CD4-positive, alpha-beta memory T cell (primary cell): Measurements from ENCODE around the gene MIPEP. TPM values are rescaled to one million over a fixed set of nuclear protein-coding genes. Genes with fewer than 3 reads are reported as not detected.

Experiments used
- CTCF ChIA-PET: fragments of 350-600 bp; sonication (Branson Sonifier 250); formaldehyde crosslinking; loops from one replicate; lab custom pipeline; 2021; ENCODE audit warnings: inconsistent platforms; ENCODE audit not compliant: partially characterized antibody; lab: Charles Lee
- POLR2A ChIA-PET: fragments of 350-600 bp; sonication (Branson Sonifier 250); formaldehyde crosslinking; loops from one replicate; lab custom pipeline; 2021; ENCODE audit not compliant: partially characterized antibody; lab: Charles Lee
- DNase-seq, 5 donors: peaks; one replicate each; pipeline versions ENCODE4 v3.0.0 to v3.0.0-alpha.2; 2020 to 2022; ENCODE audit warnings: mixed read lengths in 1 of 5
- H3K27ac ChIP-seq: one replicate; pipeline ENCODE4 v1.7.0; 2013; ENCODE audit warnings: low read depth, low read length
- H3K27me3 ChIP-seq: 2 replicates; pipeline ENCODE4 v1.7.0; 2013; ENCODE audit warnings: mild to moderate bottlenecking, low read length, moderate library complexity; ENCODE audit not compliant: insufficient read depth
- H3K36me3 ChIP-seq: 2 replicates; pipeline ENCODE4 v1.7.0; 2013; ENCODE audit warnings: mild to moderate bottlenecking, low read length, moderate library complexity; ENCODE audit not compliant: insufficient read depth
- H3K4me1 ChIP-seq: 2 replicates; pipeline ENCODE4 v1.7.0; 2013; ENCODE audit warnings: mild to moderate bottlenecking, low read length, moderate library complexity; ENCODE audit not compliant: insufficient read depth
- H3K4me3 ChIP-seq, 2 donors: one replicate each; pipeline ENCODE4 v1.7.0; 2013; ENCODE audit warnings: low read length in 2 of 2, mild to moderate bottlenecking in 1 of 2
- H3K9me3 ChIP-seq, 2 donors: one replicate each; pipeline ENCODE4 v1.7.0; 2013; ENCODE audit warnings: low read length in 2 of 2, control low read depth in 1 of 2; ENCODE audit not compliant: control insufficient read depth in 1 of 2
- H3K27ac Mint-ChIP-seq, 7 donors: one replicate each; pipeline ENCODE4 v1.8.0; 2020 to 2021; ENCODE audit warnings: mixed read lengths in 7 of 7, mild to moderate bottlenecking in 6 of 7, inconsistent platforms in 3 of 7, moderate library complexity in 3 of 7
- H3K27me3 Mint-ChIP-seq, 2 donors: one replicate each; pipeline ENCODE4 v1.8.0; 2020 to 2021; ENCODE audit warnings: mixed read lengths in 2 of 2
- H3K36me3 Mint-ChIP-seq, 2 donors: one replicate each; pipeline ENCODE4 v1.8.0; 2020 to 2021; ENCODE audit warnings: mixed read lengths in 2 of 2, inconsistent platforms in 1 of 2, mild to moderate bottlenecking in 1 of 2
- H3K4me1 Mint-ChIP-seq, 4 donors: one replicate each; pipeline ENCODE4 v1.8.0; 2020 to 2021; ENCODE audit warnings: mixed read lengths in 4 of 4, mild to moderate bottlenecking in 1 of 4
- H3K4me3 Mint-ChIP-seq, 8 donors: one replicate each; pipeline ENCODE4 v1.8.0; 2020 to 2021; ENCODE audit warnings: mixed read lengths in 8 of 8, mild to moderate bottlenecking in 7 of 8, moderate library complexity in 6 of 8, inconsistent platforms in 3 of 8
- H3K9me3 Mint-ChIP-seq, 8 donors: one replicate each; pipeline ENCODE4 v1.8.0; 2020 to 2021; ENCODE audit warnings: mixed read lengths in 8 of 8, mild to moderate bottlenecking in 5 of 8, inconsistent platforms in 3 of 8, moderate library complexity in 1 of 8
- intact Hi-C: fragments of 100-400 bp; cut with micrococcal nuclease; formaldehyde crosslinking; loops from one replicate; pipeline ENCODE4 v1.15.1; 2023
- polyA plus RNA-seq, 2 donors: library from polyadenylated mRNA; unstranded; fragments of 300-500 nt; fragmentation: Illumina TruSeq; gene quantifications; one replicate each; pipeline ENCODE4 v1.2.3, GENCODE V29; 2021
- total RNA-seq, 2 experiments: library from RNA; stranded (reverse); gene quantifications; one replicate each; pipeline ENCODE4 v1.2.3, GENCODE V29; 2021

The MIPEP gene
- total and polyA plus RNA-seq, 4 experiments from 2014 or later = 8.8 to 16.4 (median 12.2) TPM

- intact Hi-C loops = no loop called here
- ChIA-PET POLR2A (no interaction called here), CTCF (no interaction called here)
- Mint-ChIP-seq H3K27ac (peak overlapping the region in 1 of 7 donors; percentile 9), H3K36me3 (peaks cover 32 to 50% of the 10 kb centered on the region in 2 donors), H3K4me3 (no peak overlapping the region), H3K4me1 (peaks cover 16 to 27% (median 22%) of the 10 kb centered on the region in 4 donors), H3K27me3 (no peaks in the 10 kb centered on the region), H3K9me3 (peaks cover 0 to 5% (median 1%) of the 10 kb centered on the region in 8 donors)
- Histone ChIP-seq H3K4me1 (peaks cover 17% of the 10 kb centered on the region), H3K36me3 (no peaks in the 10 kb centered on the region), H3K4me3 (no peak overlapping the region), H3K27me3 (no peaks in the 10 kb centered on the region), H3K27ac (no peak overlapping the region), H3K9me3 (no peaks in the 10 kb centered on the region)
- DNase-seq = no peak
Observed at GRCh38 chr13:23801141-23801540, 88.1 kb downstream of the MIPEP start.

- Histone ChIP-seq H3K27me3 (no peaks in the 10 kb centered on the region), H3K27ac (no peak overlapping the region), H3K4me1 (peaks cover 17% of the 10 kb centered on the region), H3K36me3 (no peaks in the 10 kb centered on the region), H3K9me3 (no peaks in the 10 kb centered on the region), H3K4me3 (no peak overlapping the region)
- ChIA-PET CTCF (no interaction called here), POLR2A (interaction anchor here (0.7 kb wide), 1 partner anchor 21 kb away, joined by 3 read pairs; no protein-coding TSS in a partner anchor)
- Mint-ChIP-seq H3K27me3 (no peaks in the 10 kb centered on the region), H3K27ac (peak overlapping the region in 5 of 7 donors; percentile 18 to 56 (median 44)), H3K4me3 (peak overlapping the region in 7 of 8 donors; percentile 24 to 54 (median 36)), H3K9me3 (peaks cover 0 to 5% (median 1%) of the 10 kb centered on the region in 8 donors), H3K4me1 (peaks cover 16 to 27% (median 23%) of the 10 kb centered on the region in 4 donors), H3K36me3 (peaks cover 27 to 38% of the 10 kb centered on the region in 2 donors)
- peak in 4 of 5 donors; percentile 8 to 48 (median 27) for DNase-seq
- intact Hi-C loops = no loop called here
Observed at GRCh38 chr13:23799945-23800344, 89.3 kb downstream of the MIPEP start.

- intact Hi-C loops = no loop called here
- Mint-ChIP-seq H3K4me1 (peaks cover 19 to 36% (median 25%) of the 10 kb centered on the region in 4 donors), H3K9me3 (peaks cover 0 to 4% (median under 1%) of the 10 kb centered on the region in 8 donors), H3K27ac (no peak overlapping the region), H3K4me3 (no peak overlapping the region), H3K27me3 (no peaks in the 10 kb centered on the region), H3K36me3 (peaks cover 19 to 24% of the 10 kb centered on the region in 2 donors)
- no peaks in the 10 kb centered on the region for H3K27me3 ChIP-seq
- H3K4me1 ChIP-seq = peaks cover 17% of the 10 kb centered on the region
- ChIA-PET POLR2A (no interaction called here), CTCF (no interaction called here)
- no peak overlapping the region for H3K27ac ChIP-seq
- no peak overlapping the region for H3K4me3 ChIP-seq
- DNase-seq = no peak
- H3K36me3 ChIP-seq = no peaks in the 10 kb centered on the region
- no peaks in the 10 kb centered on the region for H3K9me3 ChIP-seq
Observed at GRCh38 chr13:23797276-23797903, 91.8 kb downstream of the MIPEP start.

- Mint-ChIP-seq H3K4me3 (no peak overlapping the region), H3K4me1 (peaks cover 19 to 36% (median 25%) of the 10 kb centered on the region in 4 donors), H3K36me3 (peaks cover 19 to 20% of the 10 kb centered on the region in 2 donors), H3K27me3 (no peaks in the 10 kb centered on the region), H3K27ac (no peak overlapping the region), H3K9me3 (peaks cover 0 to 4% (median under 1%) of the 10 kb centered on the region in 8 donors)
- intact Hi-C loops = no loop called here
- POLR2A ChIA-PET = no interaction called here
- Histone ChIP-seq H3K27ac (no peak overlapping the region), H3K27me3 (no peaks in the 10 kb centered on the region), H3K9me3 (no peaks in the 10 kb centered on the region), H3K36me3 (no peaks in the 10 kb centered on the region), H3K4me3 (no peak overlapping the region), H3K4me1 (peaks cover 17% of the 10 kb centered on the region)
- CTCF ChIA-PET = no interaction called here
- DNase-seq = no peak
Observed at GRCh38 chr13:23796551-23796950, 92.6 kb downstream of the MIPEP start.

GRCh38 chr13:23794267-23795161 lies 94.7 kb downstream of the MIPEP start:
- H3K36me3 ChIP-seq = no peaks in the 10 kb centered on the region
- peaks cover 11 to 17% of the 10 kb centered on the region in 2 donors for H3K36me3 Mint-ChIP-seq
- peak overlapping the region in 3 of 7 donors; percentile 6 to 44 (median 37) for H3K27ac Mint-ChIP-seq
- H3K9me3 Mint-ChIP-seq = peaks cover 0 to 3% (median 0%) of the 10 kb centered on the region in 8 donors
- H3K27me3 ChIP-seq = no peaks in the 10 kb centered on the region
- no peak for DNase-seq
- H3K27ac ChIP-seq = no peak overlapping the region
- CTCF ChIA-PET = no interaction called here
- H3K27me3 Mint-ChIP-seq = no peaks in the 10 kb centered on the region
- H3K4me3 Mint-ChIP-seq = peak overlapping the region in 6 of 8 donors; percentile 7 to 57 (median 27)
- peaks cover under 1% of the 10 kb centered on the region for H3K4me1 ChIP-seq
- H3K9me3 ChIP-seq = no peaks in the 10 kb centered on the region
- peaks cover 7 to 25% (median 10%) of the 10 kb centered on the region in 4 donors for H3K4me1 Mint-ChIP-seq
- intact Hi-C loops = no loop called here
- H3K4me3 ChIP-seq = no peak overlapping the region
- POLR2A ChIA-PET = no interaction called here

GRCh38 chr13:23793711-23794110 lies 95.5 kb downstream of the MIPEP start:
- CTCF ChIA-PET = no interaction called here
- intact Hi-C loops = no loop called here
- Histone ChIP-seq H3K27ac (no peak overlapping the region), H3K4me1 (no peaks in the 10 kb centered on the region), H3K9me3 (no peaks in the 10 kb centered on the region), H3K36me3 (no peaks in the 10 kb centered on the region), H3K27me3 (no peaks in the 10 kb centered on the region), H3K4me3 (no peak overlapping the region)
- Mint-ChIP-seq H3K36me3 (peaks cover 10 to 16% of the 10 kb centered on the region in 2 donors), H3K9me3 (peaks cover 0 to 3% (median 0%) of the 10 kb centered on the region in 8 donors), H3K27me3 (no peaks in the 10 kb centered on the region), H3K27ac (peak overlapping the region in 3 of 7 donors; percentile 13 to 61 (median 15)), H3K4me1 (peaks cover 6 to 21% (median 9%) of the 10 kb centered on the region in 4 donors), H3K4me3 (peak overlapping the region in 1 of 8 donors; percentile 47)
- DNase-seq = no peak
- POLR2A ChIA-PET = no interaction called here

GRCh38 chr13:23792680-23793079 lies 96.5 kb downstream of the MIPEP start:
- H3K27me3 Mint-ChIP-seq = no peaks in the 10 kb centered on the region
- intact Hi-C loops = no loop called here
- Histone ChIP-seq H3K36me3 (no peaks in the 10 kb centered on the region), H3K4me3 (no peak overlapping the region), H3K9me3 (no peaks in the 10 kb centered on the region), H3K4me1 (no peaks in the 10 kb centered on the region), H3K27ac (no peak overlapping the region), H3K27me3 (no peaks in the 10 kb centered on the region)
- peaks cover 4 to 17% (median 6%) of the 10 kb centered on the region in 4 donors for H3K4me1 Mint-ChIP-seq
- POLR2A ChIA-PET = no interaction called here
- peaks cover 8 to 10% of the 10 kb centered on the region in 2 donors for H3K36me3 Mint-ChIP-seq
- H3K4me3 Mint-ChIP-seq = no peak overlapping the region
- H3K27ac Mint-ChIP-seq = no peak overlapping the region
- DNase-seq = no peak
- no peaks in the 10 kb centered on the region for H3K9me3 Mint-ChIP-seq
- CTCF ChIA-PET = no interaction called here
